ENCODE data around the gene NUB1. TPM values are rescaled to one million over a fixed set of nuclear protein-coding genes. Genes with fewer than 3 reads are reported as not detected.

The NUB1 gene
- total RNA-seq, 2 donors from 2014 or later, result 42.3 to 55.2 TPM

- Histone ChIP-seq H3K9me3 (no peaks in the 10 kb centered on the region), H3K4me1 (peaks cover 4% of the 10 kb centered on the region), H3K27ac (no peak overlapping the region), H3K27me3 (no peaks in the 10 kb centered on the region), H3K4me3 (no peak overlapping the region), H3K36me3 (peaks cover 6% of the 10 kb centered on the region), H3K9ac (ENCODE audit: low read depth in 2 of 2, low read length in 2 of 2) (no peak overlapping the region)
- no peak for DNase-seq
- intact Hi-C loops (cut with DNase I), result no loop called here
- TF ChIP-seq CTCF (IDR thresholded peaks at IDR 0.05), result no peak
Observed at GRCh38 chr7:151363182-151363581, 21.6 kb downstream of the NUB1 start.

GRCh38 chr7:151366166-151366879 lies 24.7 kb downstream of the NUB1 start:
- intact Hi-C loops (cut with DNase I), result loop anchor here (2.0 to 5.0 kb wide), 2 partner anchors 82 to 396 kb away; no protein-coding TSS in a partner anchor
- Histone ChIP-seq H3K27ac (peak overlapping the region; percentile 37), H3K27me3 (no peaks in the 10 kb centered on the region), H3K36me3 (peaks cover 1% of the 10 kb centered on the region), H3K9ac (ENCODE audit: low read depth in 2 of 2, low read length in 2 of 2) (no peak overlapping the region), H3K4me3 (no peak overlapping the region), H3K9me3 (no peaks in the 10 kb centered on the region), H3K4me1 (peaks cover 5% of the 10 kb centered on the region)
- TF ChIP-seq CTCF (IDR thresholded peaks at IDR 0.05), result no peak
- no peak for DNase-seq

GRCh38 chr7:151366880-151367222 lies 25.2 kb downstream of the NUB1 start:
- TF ChIP-seq CTCF (IDR thresholded peaks at IDR 0.05), result no peak
- Histone ChIP-seq H3K4me3 (no peak overlapping the region), H3K27me3 (no peaks in the 10 kb centered on the region), H3K27ac (peak overlapping the region; percentile 37), H3K36me3 (no peaks in the 10 kb centered on the region), H3K9me3 (no peaks in the 10 kb centered on the region), H3K9ac (ENCODE audit: low read depth in 2 of 2, low read length in 2 of 2) (no peak overlapping the region), H3K4me1 (peaks cover 5% of the 10 kb centered on the region)
- no peak for DNase-seq
- intact Hi-C loops (cut with DNase I), result loop anchor here (2.0 to 5.0 kb wide), 2 partner anchors 82 to 395 kb away; no protein-coding TSS in a partner anchor

GRCh38 chr7:151367284-151367683 lies 25.7 kb downstream of the NUB1 start:
- H3K36me3 ChIP-seq, result no peaks in the 10 kb centered on the region
- no peaks in the 10 kb centered on the region for H3K27me3 ChIP-seq
- no peak overlapping the region for H3K4me3 ChIP-seq
- intact Hi-C loops (cut with DNase I), result loop anchor here (2.0 to 5.0 kb wide), 2 partner anchors 82 to 395 kb away; no protein-coding TSS in a partner anchor
- no peak for DNase-seq
- H3K27ac ChIP-seq, result no peak overlapping the region
- peaks cover 5% of the 10 kb centered on the region for H3K4me1 ChIP-seq
- no peaks in the 10 kb centered on the region for H3K9me3 ChIP-seq
- no peak overlapping the region for H3K9ac ChIP-seq (ENCODE audit: low read depth in 2 of 2, low read length in 2 of 2)
- TF ChIP-seq CTCF (IDR thresholded peaks at IDR 0.05), result no peak

GRCh38 chr7:151368136-151368571 lies 26.5 kb downstream of the NUB1 start:
- Histone ChIP-seq H3K27me3 (no peaks in the 10 kb centered on the region), H3K9ac (ENCODE audit: low read depth in 2 of 2, low read length in 2 of 2) (no peak overlapping the region), H3K4me1 (peaks cover 5% of the 10 kb centered on the region), H3K36me3 (no peaks in the 10 kb centered on the region), H3K4me3 (no peak overlapping the region), H3K27ac (no peak overlapping the region), H3K9me3 (no peaks in the 10 kb centered on the region)
- peak; percentile 85 for DNase-seq
- intact Hi-C loops (cut with DNase I), result loop anchor here (5.0 kb wide), 1 partner anchor 394 kb away; no protein-coding TSS in a partner anchor
- peak; percentile 95 for TF ChIP-seq CTCF (IDR thresholded peaks at IDR 0.05)
